GM19099 (cell line): ENCODE data around the gene CDK5R1.

Experiments
- POLR2A ChIP-seq: IDR thresholded peaks from 3 replicates; pipeline ENCODE4 v1.6.1; 2011; ENCODE audit warnings: low read depth; ENCODE audit not compliant: insufficient read length; ENCODE audit errors: extremely low read depth

The CDK5R1 gene

GRCh38 chr17:32486111-32486700 is 587 bp upstream of the CDK5R1 start:
- TF ChIP-seq POLR2A: peak; percentile 18

- no peak for TF ChIP-seq POLR2A
These were observed 832 bp downstream of the CDK5R1 start for GRCh38 chr17:32487473-32488176.

GRCh38 chr17:32488177-32488542 is 1.4 kb downstream of the CDK5R1 start:
- TF ChIP-seq POLR2A: no peak

- TF ChIP-seq POLR2A: no peak
These were observed 1.9 kb downstream of the CDK5R1 start for GRCh38 chr17:32488604-32489180.

- no peak for TF ChIP-seq POLR2A
These were observed 2.7 kb downstream of the CDK5R1 start for GRCh38 chr17:32489320-32490100.

- no peak for TF ChIP-seq POLR2A
These were observed 3.3 kb downstream of the CDK5R1 start for GRCh38 chr17:32490101-32490482.

GRCh38 chr17:32491371-32492263 is 4.8 kb downstream of the CDK5R1 start:
- TF ChIP-seq POLR2A: peak; percentile 23

- no peak for TF ChIP-seq POLR2A
These were observed 5.4 kb downstream of the CDK5R1 start for GRCh38 chr17:32492264-32492589.

- no peak for TF ChIP-seq POLR2A
These were observed 6.0 kb downstream of the CDK5R1 start for GRCh38 chr17:32492648-32493289.

GRCh38 chr17:32493571-32493970 is 6.8 kb downstream of the CDK5R1 start:
- no peak for TF ChIP-seq POLR2A

GRCh38 chr17:32493976-32494513 is 7.3 kb downstream of the CDK5R1 start:
- no peak for TF ChIP-seq POLR2A

GRCh38 chr17:32494621-32495358 is 8.0 kb downstream of the CDK5R1 start:
- no peak for TF ChIP-seq POLR2A
